ENCODE data around the gene CACNA1C.

Gene CACNA1C

GRCh38 chr12:2561367-2561766 is 508.6 kb downstream of the CACNA1C start:
- no peak for DNase-seq (ENCODE audit: low read depth)
- H3K4me3 ChIP-seq (ENCODE audit: low read depth, low read length): no peak overlapping the region
- TF ChIP-seq, protein P1, sequence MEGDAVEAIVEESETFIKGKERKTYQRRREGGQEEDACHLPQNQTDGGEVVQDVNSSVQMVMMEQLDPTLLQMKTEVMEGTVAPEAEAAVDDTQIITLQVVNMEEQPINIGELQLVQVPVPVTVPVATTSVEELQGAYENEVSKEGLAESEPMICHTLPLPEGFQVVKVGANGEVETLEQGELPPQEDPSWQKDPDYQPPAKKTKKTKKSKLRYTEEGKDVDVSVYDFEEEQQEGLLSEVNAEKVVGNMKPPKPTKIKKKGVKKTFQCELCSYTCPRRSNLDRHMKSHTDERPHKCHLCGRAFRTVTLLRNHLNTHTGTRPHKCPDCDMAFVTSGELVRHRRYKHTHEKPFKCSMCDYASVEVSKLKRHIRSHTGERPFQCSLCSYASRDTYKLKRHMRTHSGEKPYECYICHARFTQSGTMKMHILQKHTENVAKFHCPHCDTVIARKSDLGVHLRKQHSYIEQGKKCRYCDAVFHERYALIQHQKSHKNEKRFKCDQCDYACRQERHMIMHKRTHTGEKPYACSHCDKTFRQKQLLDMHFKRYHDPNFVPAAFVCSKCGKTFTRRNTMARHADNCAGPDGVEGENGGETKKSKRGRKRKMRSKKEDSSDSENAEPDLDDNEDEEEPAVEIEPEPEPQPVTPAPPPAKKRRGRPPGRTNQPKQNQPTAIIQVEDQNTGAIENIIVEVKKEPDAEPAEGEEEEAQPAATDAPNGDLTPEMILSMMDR (conservative IDR thresholded peaks at IDR 0.05; ENCODE audit: low read depth, low read length): no peak

- TF ChIP-seq, protein P1 (conservative IDR thresholded peaks at IDR 0.05; ENCODE audit: low read depth, low read length): no peak
These were observed 509.6 kb downstream of the CACNA1C start for GRCh38 chr12:2562400-2562799.

GRCh38 chr12:2563709-2564108 is 510.9 kb downstream of the CACNA1C start:
- TF ChIP-seq, protein P1 (conservative IDR thresholded peaks at IDR 0.05; ENCODE audit: low read depth, low read length): no peak
- no peak overlapping the region for H3K4me3 ChIP-seq (ENCODE audit: low read depth, low read length)
- DNase-seq (ENCODE audit: low read depth): no peak

More at GRCh38 chr12:2562400-2562799, 509.6 kb downstream of the CACNA1C start:
- no peak overlapping the region for H3K4me3 ChIP-seq (ENCODE audit: low read depth, low read length)
- DNase-seq (ENCODE audit: low read depth): no peak

DNA sequence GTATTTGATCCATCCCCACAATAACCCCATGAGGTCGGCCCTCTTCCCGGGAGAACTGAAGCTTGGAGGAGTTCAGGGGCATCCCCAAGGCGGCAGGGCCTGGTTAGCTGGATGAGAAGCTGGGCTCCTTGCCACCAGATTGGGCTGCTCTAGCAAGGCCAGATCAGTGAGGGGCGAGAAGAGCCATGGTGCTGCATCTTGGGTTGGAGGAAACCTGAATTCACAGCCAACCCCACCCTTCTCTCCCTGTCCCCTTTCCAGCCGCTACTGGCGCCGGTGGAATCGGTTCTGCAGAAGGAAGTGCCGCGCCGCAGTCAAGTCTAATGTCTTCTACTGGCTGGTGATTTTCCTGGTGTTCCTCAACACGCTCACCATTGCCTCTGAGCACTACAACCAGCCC is 513.4 kb downstream of the CACNA1C start:
- TF ChIP-seq, protein P1 (conservative IDR thresholded peaks at IDR 0.05; ENCODE audit: low read depth, low read length): no peak
- no peak overlapping the region for H3K4me3 ChIP-seq (ENCODE audit: low read depth, low read length)
- DNase-seq (ENCODE audit: low read depth): no peak

DNA sequence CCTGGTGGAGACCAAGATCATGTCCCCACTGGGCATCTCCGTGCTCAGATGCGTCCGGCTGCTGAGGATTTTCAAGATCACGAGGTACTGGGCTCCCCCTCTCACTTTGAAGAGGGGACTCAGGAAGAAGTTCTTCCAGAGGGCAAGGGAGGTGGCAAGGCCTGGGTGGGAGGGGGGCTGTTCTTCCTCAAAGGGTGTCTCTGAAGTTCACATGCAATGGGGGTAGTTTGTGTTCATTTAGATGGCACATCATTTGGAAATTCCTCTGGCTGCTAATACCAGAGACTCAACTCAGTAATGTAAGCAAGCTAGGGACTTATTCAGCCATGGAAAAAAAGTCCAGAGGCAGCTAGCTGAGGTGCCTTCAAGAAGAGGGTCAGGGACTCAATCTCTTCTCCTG is 514.9 kb downstream of the CACNA1C start:
- TF ChIP-seq, protein P1 (conservative IDR thresholded peaks at IDR 0.05; ENCODE audit: low read depth, low read length): no peak
- no peak for DNase-seq (ENCODE audit: low read depth)
- H3K4me3 ChIP-seq (ENCODE audit: low read depth, low read length): no peak overlapping the region

- no peak for DNase-seq (ENCODE audit: low read depth)
- TF ChIP-seq, protein P1 (conservative IDR thresholded peaks at IDR 0.05; ENCODE audit: low read depth, low read length): no peak
- no peak overlapping the region for H3K4me3 ChIP-seq (ENCODE audit: low read depth, low read length)
These were observed 517.8 kb downstream of the CACNA1C start for GRCh38 chr12:2570562-2570961.

DNA sequence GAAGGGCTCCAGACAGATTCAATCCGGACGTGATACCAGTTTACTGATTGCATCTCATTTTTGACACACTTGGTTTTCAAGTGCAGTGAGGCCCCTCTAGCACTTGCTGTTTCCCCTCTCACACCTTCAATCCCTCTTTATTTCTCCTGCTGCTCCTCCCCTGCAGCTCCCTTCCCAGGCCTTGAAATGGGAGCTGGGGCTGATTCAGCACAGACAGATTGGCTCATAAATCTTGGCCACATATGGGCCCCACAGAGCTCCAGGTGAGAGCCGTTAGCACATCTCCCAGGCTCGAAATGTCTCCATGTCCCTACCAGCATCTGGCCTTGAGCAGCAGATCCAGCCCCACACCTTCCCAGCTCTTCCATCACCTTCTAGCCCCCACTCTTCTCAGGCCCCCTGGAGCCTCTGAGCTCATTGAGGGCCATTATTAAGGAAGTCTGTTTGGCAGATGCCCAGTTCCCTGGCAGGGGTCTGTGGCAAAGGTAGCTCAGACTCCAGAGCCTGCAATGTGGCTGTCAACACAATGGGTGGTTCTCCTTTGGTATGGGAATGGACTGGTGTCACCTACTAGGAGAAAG is 521.7 kb downstream of the CACNA1C start:
- DNase-seq (ENCODE audit: low read depth): no peak
- TF ChIP-seq, protein P1 (conservative IDR thresholded peaks at IDR 0.05; ENCODE audit: low read depth, low read length): no peak
- H3K4me3 ChIP-seq (ENCODE audit: low read depth, low read length): no peak overlapping the region

Data from choroid plexus epithelial cell (primary cell).